CD14-positive monocyte (primary cell): ENCODE results near the gene C1QTNF1. TPM values are rescaled to one million over a fixed set of nuclear protein-coding genes. Genes with fewer than 3 reads are reported as not detected.

ENCODE experiments used
- DNase-seq, 3 donors: peaks; one replicate each; pipeline ENCODE4 v3.0.0-alpha.2; 2011 to 2022
- H2AFZ ChIP-seq: 2 replicates; pipeline ENCODE4 v1.6.0; 2012; ENCODE audit warnings: mild to moderate bottlenecking, low read depth, low read length, inconsistent platforms; ENCODE audit not compliant: insufficient read depth, poor library complexity, severe bottlenecking
- H3K27ac ChIP-seq, 2 donors: 1 replicate in 1 of 2; 2 replicates in 1 of 2; pipeline ENCODE4 v1.5.1; 2012 to 2013; ENCODE audit warnings: low read length in 2 of 2, control low read depth in 1 of 2, inconsistent platforms in 1 of 2, low read depth in 1 of 2, mild to moderate bottlenecking in 1 of 2
- H3K27me3 ChIP-seq, 2 donors: one replicate each; pipeline versions ENCODE4 v1.6.0 to v1.6.1; 2011 to 2013; ENCODE audit warnings: low read length in 2 of 2; ENCODE audit not compliant: control insufficient read depth in 2 of 2, insufficient read depth in 2 of 2
- H3K36me3 ChIP-seq, 2 donors: replicated peaks in 1 of 2; 1 replicate in 1 of 2; 2 replicates in 1 of 2; pipeline versions ENCODE4 v1.5.1 to v1.6.1; 2012 to 2013; ENCODE audit warnings: low read length in 2 of 2, control low read depth in 1 of 2, inconsistent platforms in 1 of 2, mild to moderate bottlenecking in 1 of 2; ENCODE audit not compliant: insufficient read depth in 2 of 2, control insufficient read depth in 1 of 2
- H3K4me1 ChIP-seq, 2 donors: 1 replicate in 1 of 2; 2 replicates in 1 of 2; pipeline versions ENCODE4 v1.5.1 to v1.6.1; 2012 to 2013; ENCODE audit warnings: low read length in 2 of 2, control low read depth in 1 of 2, inconsistent platforms in 1 of 2, mild to moderate bottlenecking in 1 of 2, moderate library complexity in 1 of 2; ENCODE audit not compliant: insufficient read depth in 2 of 2, control insufficient read depth in 1 of 2
- H3K4me2 ChIP-seq: replicated peaks from 2 replicates; pipeline ENCODE3; 2012; ENCODE audit warnings: low read length, moderate library complexity, mild to moderate bottlenecking; ENCODE audit not compliant: poor library complexity, severe bottlenecking; ENCODE audit errors: extremely low read depth
- H3K4me3 ChIP-seq, 3 experiments: fragments of 200-600 bp in 1 of 3; sonication (generic) in 1 of 3; replicated peaks in 1 of 3; 1 replicate in 2 of 3; 2 replicates in 1 of 3; pipeline ENCODE4 v1.5.1; 2011 to 2013; ENCODE audit warnings: low read length in 3 of 3, mild to moderate bottlenecking in 3 of 3, control low read depth in 2 of 3, low read depth in 2 of 3, inconsistent platforms in 1 of 3, moderate library complexity in 1 of 3
- H3K79me2 ChIP-seq: 2 replicates; pipeline ENCODE4 v1.6.0; 2012; ENCODE audit warnings: mild to moderate bottlenecking, control low read depth, inconsistent platforms, low read length, moderate library complexity; ENCODE audit not compliant: insufficient read depth
- H3K9ac ChIP-seq: 2 replicates; pipeline ENCODE4 v1.6.0; 2017; ENCODE audit warnings: low read length, mild to moderate bottlenecking; ENCODE audit not compliant: insufficient read depth, poor library complexity, severe bottlenecking
- H3K9me3 ChIP-seq, 2 donors: replicated peaks in 1 of 2; 1 replicate in 1 of 2; 2 replicates in 1 of 2; pipeline versions ENCODE4 v1.5.1 to v1.6.1; 2012 to 2013; ENCODE audit warnings: low read length in 2 of 2, control low read depth in 1 of 2; ENCODE audit not compliant: control insufficient read depth in 1 of 2, insufficient read depth in 1 of 2
- H4K20me1 ChIP-seq: 2 replicates; pipeline ENCODE4 v1.6.0; 2012; ENCODE audit warnings: mild to moderate bottlenecking, low read length, control low read depth, moderate library complexity; ENCODE audit not compliant: insufficient read depth
- H3K27ac Mint-ChIP-seq, 7 donors: one replicate each; pipeline ENCODE4 v1.8.0; 2020; ENCODE audit warnings: mild to moderate bottlenecking in 7 of 7, mixed read lengths in 7 of 7, moderate library complexity in 6 of 7, inconsistent platforms in 2 of 7
- H3K27me3 Mint-ChIP-seq, 3 donors: one replicate each; pipeline ENCODE4 v1.8.0; 2021 to 2022; ENCODE audit warnings: low read depth in 3 of 3, mild to moderate bottlenecking in 3 of 3, mixed read lengths in 3 of 3, moderate library complexity in 3 of 3, inconsistent platforms in 1 of 3
- H3K36me3 Mint-ChIP-seq, 2 donors: one replicate each; pipeline ENCODE4 v1.8.0; 2020; ENCODE audit warnings: mixed read lengths in 2 of 2, inconsistent platforms in 1 of 2, mild to moderate bottlenecking in 1 of 2
- H3K4me1 Mint-ChIP-seq: one replicate; pipeline ENCODE4 v1.8.0; 2020; ENCODE audit warnings: mild to moderate bottlenecking, mixed read lengths
- H3K4me3 Mint-ChIP-seq, 2 donors: one replicate each; pipeline ENCODE4 v1.8.0; 2020; ENCODE audit warnings: mild to moderate bottlenecking in 2 of 2, mixed read lengths in 2 of 2, moderate library complexity in 1 of 2
- H3K9me3 Mint-ChIP-seq, 7 donors: one replicate each; pipeline ENCODE4 v1.8.0; 2020 to 2022; ENCODE audit warnings: mixed read lengths in 7 of 7, mild to moderate bottlenecking in 6 of 7, moderate library complexity in 6 of 7, inconsistent platforms in 2 of 7
- WGBS: methylation state at CpG from one replicate; pipeline ENCODE4 v1.1.5; 2013; ENCODE audit warnings: missing lambda C conversion rate; ENCODE audit not compliant: insufficient coverage; 5-methylcytosine and 5-hydroxymethylcytosine counted together
- intact Hi-C, 2 donors: fragments of 100-400 bp; cut with micrococcal nuclease; formaldehyde crosslinking; loops; one replicate each; pipeline versions ENCODE4 v1.15.0 to v1.15.1; 2023
- polyA plus RNA-seq, 3 donors: library from polyadenylated mRNA; depleted of rRNA in 1 of 3; unstranded in 2 of 3; stranded (reverse) in 1 of 3; fragments of 300-500 nt in 2 of 3; fragments of >200 nt in 1 of 3; fragmentation: Illumina TruSeq in 2 of 3; gene quantifications; 1 replicate in 2 of 3; 2 replicates in 1 of 3; pipeline ENCODE4 v1.2.3, GENCODE V29; 2012 to 2021
- TF ChIP-seq, protein P1 (sequence below): fragments of 200-600 bp; IDR thresholded peaks from one replicate; pipeline ENCODE4 v1.8.0; 2022; ENCODE audit warnings: antibody characterized with exemption, mild to moderate bottlenecking

C1QTNF1 gene
- polyA plus RNA-seq, 3 donors: not detected

DNA sequence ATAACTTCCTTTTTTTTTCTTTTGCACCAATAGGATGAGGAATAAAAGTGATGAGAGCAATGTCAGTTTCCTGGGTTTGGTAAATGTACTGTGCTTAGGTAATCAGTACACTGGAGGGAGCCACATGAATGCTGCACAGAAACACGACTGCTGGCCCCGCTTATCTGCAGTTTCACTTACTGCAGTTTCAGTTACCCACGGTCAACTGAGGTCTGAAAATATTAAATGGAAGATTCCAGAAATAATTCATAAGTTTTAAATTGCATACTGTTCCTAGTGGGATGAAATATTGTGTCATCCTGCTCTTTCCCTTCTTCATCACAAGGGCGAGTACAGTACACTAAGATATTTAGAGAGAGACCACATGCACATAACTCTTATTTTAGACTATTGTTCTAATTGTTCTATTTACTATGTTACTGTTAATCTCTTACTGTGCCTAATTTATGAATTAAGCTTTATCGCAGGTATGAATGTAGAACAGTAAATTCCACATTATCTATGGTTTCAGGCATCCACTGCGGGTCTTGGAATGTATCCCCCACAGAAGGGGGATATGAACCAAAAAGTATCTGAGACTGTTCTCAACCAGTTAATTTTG, 37.8 kb upstream of the C1QTNF1 start:
- no peaks in the 10 kb centered on the region for H3K79me2 ChIP-seq
- Mint-ChIP-seq H3K36me3 (peaks cover 17 to 19% of the 10 kb centered on the region in 2 donors), H3K4me1 (peaks cover 41% of the 10 kb centered on the region), H3K9me3 (peaks cover 0 to 2% (median 0%) of the 10 kb centered on the region in 7 donors), H3K27ac (peak overlapping the region; percentile 70 to 97 (median 95)), H3K4me3 (peak overlapping the region; percentile 64 to 79), H3K27me3 (no peaks in the 10 kb centered on the region)
- H3K9ac ChIP-seq: peak overlapping the region; percentile 5
- peaks cover 11 to 12% of the 10 kb centered on the region in 2 donors for H3K36me3 ChIP-seq
- no peaks in the 10 kb centered on the region for H3K27me3 ChIP-seq
- no peaks in the 10 kb centered on the region for H3K9me3 ChIP-seq
- no peaks in the 10 kb centered on the region for H4K20me1 ChIP-seq
- H3K27ac ChIP-seq: peak overlapping the region; percentile 65 to 74
- H3K4me2 ChIP-seq: peak overlapping the region; percentile 81
- TF ChIP-seq, protein P1, sequence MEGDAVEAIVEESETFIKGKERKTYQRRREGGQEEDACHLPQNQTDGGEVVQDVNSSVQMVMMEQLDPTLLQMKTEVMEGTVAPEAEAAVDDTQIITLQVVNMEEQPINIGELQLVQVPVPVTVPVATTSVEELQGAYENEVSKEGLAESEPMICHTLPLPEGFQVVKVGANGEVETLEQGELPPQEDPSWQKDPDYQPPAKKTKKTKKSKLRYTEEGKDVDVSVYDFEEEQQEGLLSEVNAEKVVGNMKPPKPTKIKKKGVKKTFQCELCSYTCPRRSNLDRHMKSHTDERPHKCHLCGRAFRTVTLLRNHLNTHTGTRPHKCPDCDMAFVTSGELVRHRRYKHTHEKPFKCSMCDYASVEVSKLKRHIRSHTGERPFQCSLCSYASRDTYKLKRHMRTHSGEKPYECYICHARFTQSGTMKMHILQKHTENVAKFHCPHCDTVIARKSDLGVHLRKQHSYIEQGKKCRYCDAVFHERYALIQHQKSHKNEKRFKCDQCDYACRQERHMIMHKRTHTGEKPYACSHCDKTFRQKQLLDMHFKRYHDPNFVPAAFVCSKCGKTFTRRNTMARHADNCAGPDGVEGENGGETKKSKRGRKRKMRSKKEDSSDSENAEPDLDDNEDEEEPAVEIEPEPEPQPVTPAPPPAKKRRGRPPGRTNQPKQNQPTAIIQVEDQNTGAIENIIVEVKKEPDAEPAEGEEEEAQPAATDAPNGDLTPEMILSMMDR: peak; percentile 37
- 0% methylated on average over 2 of the region's 6 CpGs for WGBS
- peak overlapping the region; percentile 7 for H2AFZ ChIP-seq
- intact Hi-C loops: loop anchor here in 1 of 2 donors (5.0 kb wide), 1 partner anchor 124 kb away; no protein-coding TSS in a partner anchor
- DNase-seq: peak; percentile 73 to 88 (median 84)
- H3K4me1 ChIP-seq: peaks cover 36 to 45% of the 10 kb centered on the region in 2 donors
- H3K4me3 ChIP-seq: peak overlapping the region; percentile 15 to 67 (median 36)

DNA sequence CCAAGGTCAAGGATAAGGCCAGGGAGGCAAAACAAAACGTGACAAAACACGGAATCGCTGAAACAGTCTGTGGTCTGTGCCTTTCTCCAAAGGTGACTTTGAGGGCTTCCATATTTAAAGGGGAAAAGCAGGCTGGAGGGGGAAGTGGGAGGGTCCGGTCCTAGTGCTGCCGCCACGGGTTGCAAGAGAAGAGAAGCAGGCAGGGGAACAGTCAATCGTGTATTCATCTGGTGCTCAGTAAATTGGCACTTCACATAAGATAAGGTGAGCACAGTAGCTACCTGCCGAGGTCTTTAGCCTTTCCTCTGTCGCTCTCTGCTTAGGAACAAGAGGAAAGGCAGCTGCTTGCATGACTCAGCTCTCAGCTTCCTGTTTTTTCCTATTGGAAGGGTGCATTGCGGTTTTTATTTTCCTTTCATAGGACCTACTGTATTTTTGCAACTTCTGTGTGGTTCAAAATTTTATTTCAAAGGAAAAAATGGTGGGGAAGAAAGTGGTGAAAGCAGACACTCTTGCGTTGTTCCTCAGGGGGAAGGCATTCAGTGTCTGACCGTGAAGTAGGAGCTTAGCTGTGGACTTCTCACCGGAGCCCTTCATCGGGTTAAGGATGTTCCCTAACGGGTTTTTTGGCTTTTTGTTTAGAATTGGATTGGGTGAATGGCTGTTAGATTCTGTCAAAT, 37.2 kb upstream of the C1QTNF1 start:
- peak overlapping the region; percentile 7 for H2AFZ ChIP-seq

More for the DNA sequence above, 37.2 kb upstream of the C1QTNF1 start:
- H4K20me1 ChIP-seq: peaks cover 4% of the 10 kb centered on the region
- no peaks in the 10 kb centered on the region for H3K79me2 ChIP-seq
- Mint-ChIP-seq H3K4me1 (peaks cover 41% of the 10 kb centered on the region), H3K4me3 (peak overlapping the region; percentile 63 to 79), H3K27me3 (no peaks in the 10 kb centered on the region), H3K27ac (peak overlapping the region; percentile 70 to 97 (median 95)), H3K36me3 (peaks cover 24 to 26% of the 10 kb centered on the region in 2 donors), H3K9me3 (peaks cover 0 to 2% (median 0%) of the 10 kb centered on the region in 7 donors)
- H3K36me3 ChIP-seq: peaks cover 18% of the 10 kb centered on the region in 2 donors
- peaks cover 36 to 45% of the 10 kb centered on the region in 2 donors for H3K4me1 ChIP-seq
- peak overlapping the region; percentile 59 to 74 for H3K27ac ChIP-seq
- TF ChIP-seq, protein P1: no peak
- H3K4me3 ChIP-seq: peak overlapping the region; percentile 15 to 67 (median 36)
- no peaks in the 10 kb centered on the region for H3K27me3 ChIP-seq
- peak; percentile 37 to 86 (median 77) for DNase-seq
- peak overlapping the region; percentile 5 for H3K9ac ChIP-seq
- H3K4me2 ChIP-seq: peak overlapping the region; percentile 81
- WGBS: 0% methylated on average over 9 of the region's 15 CpGs
- intact Hi-C loops: loop anchor here in 1 of 2 donors (5.0 kb wide), 1 partner anchor 124 kb away; no protein-coding TSS in a partner anchor
- H3K9me3 ChIP-seq: no peaks in the 10 kb centered on the region
